ENCODE data around the gene GPRIN2.

The GPRIN2 gene

GRCh38 chr10:46545861-46546590 lies 10.4 kb downstream of the GPRIN2 start:
- H3K4me3 Mint-ChIP-seq, result no peak overlapping the region
- H3K36me3 Mint-ChIP-seq (ENCODE audit: low read depth), result no peaks in the 10 kb centered on the region
- no peaks in the 10 kb centered on the region for H3K9me3 Mint-ChIP-seq
- H3K4me1 Mint-ChIP-seq, result peaks cover 9% of the 10 kb centered on the region
- TF ChIP-seq CTCF (IDR thresholded peaks at IDR 0.05), result no peak
- peak; percentile 1 for DNase-seq
- H3K27me3 Mint-ChIP-seq (ENCODE audit: low read depth, poor library complexity), result no peaks in the 10 kb centered on the region
- H3K27ac Mint-ChIP-seq, result no peak overlapping the region

GRCh38 chr10:46544989-46545791 lies 11.3 kb downstream of the GPRIN2 start:
- H3K9me3 Mint-ChIP-seq, result no peaks in the 10 kb centered on the region
- no peak overlapping the region for H3K27ac Mint-ChIP-seq

GRCh38 chr10:46543466-46544377 lies 12.7 kb downstream of the GPRIN2 start:
- Mint-ChIP-seq H3K36me3 (ENCODE audit: low read depth) (no peaks in the 10 kb centered on the region), H3K9me3 (no peaks in the 10 kb centered on the region), H3K4me1 (peaks cover 9% of the 10 kb centered on the region), H3K27ac (no peak overlapping the region), H3K4me3 (no peak overlapping the region), H3K27me3 (ENCODE audit: low read depth, poor library complexity) (peaks cover 8% of the 10 kb centered on the region)
- DNase-seq, result peak; percentile 1
- TF ChIP-seq CTCF (IDR thresholded peaks at IDR 0.05), result no peak

More at GRCh38 chr10:46544989-46545791, 11.3 kb downstream of the GPRIN2 start:
- no peaks in the 10 kb centered on the region for H3K36me3 Mint-ChIP-seq (ENCODE audit: low read depth)
- H3K4me3 Mint-ChIP-seq, result no peak overlapping the region
- H3K27me3 Mint-ChIP-seq (ENCODE audit: low read depth, poor library complexity), result peaks cover 3% of the 10 kb centered on the region
- peaks cover 9% of the 10 kb centered on the region for H3K4me1 Mint-ChIP-seq
- TF ChIP-seq CTCF (IDR thresholded peaks at IDR 0.05), result peak; percentile 25
- DNase-seq, result peak; percentile 1

- H3K36me3 Mint-ChIP-seq (ENCODE audit: low read depth), result no peaks in the 10 kb centered on the region
- H3K4me3 Mint-ChIP-seq, result peak overlapping the region; percentile 69
- H3K27me3 Mint-ChIP-seq (ENCODE audit: low read depth, poor library complexity), result peaks cover 13% of the 10 kb centered on the region
- H3K4me1 Mint-ChIP-seq, result peaks cover 9% of the 10 kb centered on the region
- no peaks in the 10 kb centered on the region for H3K9me3 Mint-ChIP-seq
- TF ChIP-seq CTCF (IDR thresholded peaks at IDR 0.05), result no peak
- H3K27ac Mint-ChIP-seq, result no peak overlapping the region
- peak; percentile 0 for DNase-seq
Measured at GRCh38 chr10:46542567-46543465, 13.6 kb downstream of the GPRIN2 start.
